Liver (tissue), 9 donors: Measurements from ENCODE around the gene FTCD. TPM values are rescaled to one million over a fixed set of nuclear protein-coding genes. Genes with fewer than 3 reads are reported as not detected.

Experiments used
- DNase-seq: peaks from one replicate; pipeline ENCODE4 v3.0.0-alpha.2; 2017; ENCODE audit warnings: low spot score
- H3K27ac ChIP-seq, 2 donors: one replicate each; pipeline ENCODE4 v1.7.0; 2013; ENCODE audit warnings: inconsistent platforms in 2 of 2, low read length in 2 of 2, control low read depth in 1 of 2, low read depth in 1 of 2, mild to moderate bottlenecking in 1 of 2
- H3K27me3 ChIP-seq, 4 donors: one replicate each; pipeline versions ENCODE4 v1.6.1 to v1.7.0; 2013; ENCODE audit warnings: low read length in 3 of 4, inconsistent platforms in 1 of 4, mild to moderate bottlenecking in 1 of 4, moderate library complexity in 1 of 4; ENCODE audit not compliant: control insufficient read depth in 4 of 4, insufficient read depth in 4 of 4
- H3K36me3 ChIP-seq, 4 donors: one replicate each; pipeline versions ENCODE4 v1.6.1 to v1.7.0; 2013; ENCODE audit warnings: low read length in 3 of 4, mild to moderate bottlenecking in 3 of 4, low read depth in 1 of 4, moderate library complexity in 1 of 4; ENCODE audit not compliant: control insufficient read depth in 4 of 4, insufficient read depth in 3 of 4
- H3K4me1 ChIP-seq, 4 donors: one replicate each; pipeline versions ENCODE4 v1.6.1 to v1.7.0; 2013; ENCODE audit warnings: low read length in 3 of 4, mild to moderate bottlenecking in 3 of 4, moderate library complexity in 1 of 4; ENCODE audit not compliant: control insufficient read depth in 4 of 4, insufficient read depth in 4 of 4
- H3K4me3 ChIP-seq, 3 donors: one replicate each; pipeline versions ENCODE4 v1.6.1 to v1.7.0; 2013; ENCODE audit warnings: low read length in 3 of 3, control low read depth in 1 of 3, low read depth in 1 of 3, mild to moderate bottlenecking in 1 of 3
- H3K9ac ChIP-seq, 2 donors: one replicate each; pipeline ENCODE4 v1.7.0; 2013; ENCODE audit warnings: low read length in 2 of 2, mild to moderate bottlenecking in 2 of 2, moderate library complexity in 2 of 2, control low read depth in 1 of 2, low read depth in 1 of 2
- H3K9me3 ChIP-seq, 4 donors: one replicate each; pipeline versions ENCODE4 v1.6.1 to v1.7.0; 2013; ENCODE audit warnings: low read length in 3 of 4; ENCODE audit not compliant: control insufficient read depth in 4 of 4
- ATF3 ChIP-seq: IDR thresholded peaks from 2 replicates; pipeline ENCODE4 v1.6.1; 2016; ENCODE audit warnings: antibody characterized with exemption
- CTCF ChIP-seq: fragments of 150-350 bp; IDR thresholded peaks from 2 replicates; pipeline ENCODE4 v1.5.1; 2017; ENCODE audit warnings: improper control_type of control experiment, low read depth, low read length; ENCODE audit not compliant: missing input control
- EGR1 ChIP-seq, 2 donors: IDR thresholded peaks; 2 replicates each; pipeline ENCODE4 v1.6.1; 2016 to 2018; ENCODE audit warnings: antibody characterized with exemption in 2 of 2, low read depth in 2 of 2
- FOXA1 ChIP-seq: IDR thresholded peaks from 2 replicates; pipeline ENCODE4 v1.6.1; 2016; ENCODE audit warnings: antibody characterized with exemption
- FOXA2 ChIP-seq: IDR thresholded peaks from 2 replicates; pipeline ENCODE4 v1.6.1; 2016; ENCODE audit warnings: antibody characterized with exemption
- GABPA ChIP-seq, 2 donors: IDR thresholded peaks in 1 of 2; conservative IDR thresholded peaks in 1 of 2; 2 replicates each; pipeline ENCODE4 v1.6.1; 2016; ENCODE audit warnings: antibody characterized with exemption in 2 of 2, mild to moderate bottlenecking in 1 of 2, moderate library complexity in 1 of 2
- HNF4A ChIP-seq, 2 donors: conservative IDR thresholded peaks; 2 replicates each; pipeline ENCODE4 v1.6.1; 2016; ENCODE audit warnings: antibody characterized with exemption in 2 of 2, mild to moderate bottlenecking in 2 of 2
- HNF4G ChIP-seq: IDR thresholded peaks from 2 replicates; pipeline ENCODE4 v1.6.1; 2016; ENCODE audit warnings: antibody characterized with exemption
- JUND ChIP-seq, 2 donors: IDR thresholded peaks; 2 replicates each; pipeline ENCODE4 v1.6.1; 2016; ENCODE audit warnings: antibody characterized with exemption in 2 of 2
- MAX ChIP-seq: IDR thresholded peaks from 2 replicates; pipeline ENCODE4 v1.6.1; 2016; ENCODE audit warnings: antibody characterized with exemption
- NR2F2 ChIP-seq: IDR thresholded peaks from 2 replicates; pipeline ENCODE4 v1.6.1; 2016; ENCODE audit warnings: antibody characterized with exemption
- RAD21 ChIP-seq, 2 donors: IDR thresholded peaks; 2 replicates each; pipeline ENCODE4 v1.6.1; 2016; ENCODE audit warnings: antibody characterized with exemption in 2 of 2, mild to moderate bottlenecking in 2 of 2
- REST ChIP-seq: IDR thresholded peaks from 2 replicates; pipeline ENCODE4 v1.6.1; 2016; ENCODE audit warnings: antibody characterized with exemption, mild to moderate bottlenecking
- RXRA ChIP-seq, 2 donors: IDR thresholded peaks; 2 replicates each; pipeline ENCODE4 v1.6.1; 2017 to 2018; ENCODE audit warnings: antibody characterized with exemption in 2 of 2, mild to moderate bottlenecking in 1 of 2
- SP1 ChIP-seq: IDR thresholded peaks from 2 replicates; pipeline ENCODE4 v1.6.1; 2018; ENCODE audit warnings: antibody characterized with exemption, mild to moderate bottlenecking
- TAF1 ChIP-seq: conservative IDR thresholded peaks from 2 replicates; pipeline ENCODE4 v1.6.1; 2016; ENCODE audit warnings: antibody characterized with exemption, mild to moderate bottlenecking
- YY1 ChIP-seq: IDR thresholded peaks from 2 replicates; pipeline ENCODE4 v1.6.1; 2016; ENCODE audit warnings: antibody characterized with exemption, mild to moderate bottlenecking
- ZBTB33 ChIP-seq: IDR thresholded peaks from 2 replicates; pipeline ENCODE4 v1.6.1; 2016; ENCODE audit warnings: antibody characterized with exemption
- WGBS: extraction: QIAGEN DNeasy Blood & Tissue Kit; methylation state at CpG from one replicate; pipeline ENCODE4 v1.1.7; 2013; 5-methylcytosine and 5-hydroxymethylcytosine counted together
- polyA plus RNA-seq, 2 donors: library from polyadenylated mRNA; stranded (reverse) in 1 of 2; unstranded in 1 of 2; fragments of 200-250 nt in 1 of 2; fragments of >200 nt in 1 of 2; fragmentation: Nextera tagmentation in 1 of 2; extraction: Ambion mirVana in 1 of 2; gene quantifications; one replicate each; pipeline versions ENCODE4 v1.2.1 to v1.2.3, GENCODE V29; 2013 to 2015
- total RNA-seq, 2 donors: library from RNA; depleted of rRNA; stranded (reverse); fragments of >200 nt; gene quantifications; one replicate each; pipeline ENCODE4 v1.2.3, GENCODE V29; 2014
- donor health status: healthy.
- donor health status: healthy.
- donor health status: healthy.
- donor health status: healthy.
- donor health status: healthy.

The FTCD gene
- total and polyA plus RNA-seq, 4 donors: 130 to 182 (median 173) TPM

- H3K27ac ChIP-seq: peak overlapping the region; percentile 28 to 46
- TF ChIP-seq HNF4A (conservative IDR thresholded peaks at IDR 0.05): no peak
- H3K4me1 ChIP-seq: peaks cover 0 to 9% (median 2%) of the 10 kb centered on the region in 4 donors
- H3K9me3 ChIP-seq: peaks cover 1 to 9% (median 7%) of the 10 kb centered on the region in 4 donors
- H3K9ac ChIP-seq: no peak overlapping the region
- peaks cover 0 to 2% (median 0%) of the 10 kb centered on the region in 4 donors for H3K36me3 ChIP-seq
- DNase-seq: peak; percentile 28
- 4% methylated on average over 94 of the region's 94 CpGs for WGBS
- H3K4me3 ChIP-seq: peak overlapping the region in 1 of 3 donors; percentile 56
- H3K27me3 ChIP-seq: no peaks in the 10 kb centered on the region
Observed at GRCh38 chr21:46098303-46099141, 56.9 kb downstream of the FTCD start.

- peak within 1 kb of the TSS in 1 of 3 donors; percentile 56 for H3K4me3 ChIP-seq
- H3K4me1 ChIP-seq: peaks cover 0 to 9% (median 2%) of the 10 kb centered on the region in 4 donors
- 7% methylated on average over 83 of the region's 83 CpGs for WGBS
- peak; percentile 39 for DNase-seq
- peak within 1 kb of the TSS; percentile 30 to 46 for H3K27ac ChIP-seq
- H3K36me3 ChIP-seq: peaks cover 0 to 2% (median 0%) of the 10 kb centered on the region in 4 donors
- H3K9me3 ChIP-seq: peaks cover 1 to 7% (median 5%) of the 10 kb centered on the region in 4 donors
- peak within 1 kb of the TSS in 1 of 2 donors; percentile 22 for H3K9ac ChIP-seq
- TF ChIP-seq ATF3 (no peak), FOXA2 (no peak), RXRA (IDR thresholded peaks at IDR 0.05) (no peak), JUND (IDR thresholded peaks at IDR 0.05) (no peak), REST (no peak), EGR1 (IDR thresholded peaks at IDR 0.05; ENCODE audit: low read depth in 2 of 2) (no peak), YY1 (no peak), SP1 (no peak), NR2F2 (no peak), GABPA (IDR thresholded peaks at IDR 0.05 in 1 of 2, conservative IDR thresholded peaks at IDR 0.05 in 1 of 2) (no peak), ZBTB33 (no peak), TAF1 (no peak), FOXA1 (no peak), CTCF (no peak), MAX (no peak), HNF4A (conservative IDR thresholded peaks at IDR 0.05) (no peak), RAD21 (IDR thresholded peaks at IDR 0.05) (no peak), HNF4G (no peak)
- H3K27me3 ChIP-seq: no peaks in the 10 kb centered on the region
Observed at GRCh38 chr21:46097336-46098293, 57.8 kb downstream of the FTCD start, which contains the start of gene COL6A2. Gene COL6A2, plus strand, starts transcription at chr21:46098112.
